Measurements from ENCODE around the gene PPP6C.

DNA sequence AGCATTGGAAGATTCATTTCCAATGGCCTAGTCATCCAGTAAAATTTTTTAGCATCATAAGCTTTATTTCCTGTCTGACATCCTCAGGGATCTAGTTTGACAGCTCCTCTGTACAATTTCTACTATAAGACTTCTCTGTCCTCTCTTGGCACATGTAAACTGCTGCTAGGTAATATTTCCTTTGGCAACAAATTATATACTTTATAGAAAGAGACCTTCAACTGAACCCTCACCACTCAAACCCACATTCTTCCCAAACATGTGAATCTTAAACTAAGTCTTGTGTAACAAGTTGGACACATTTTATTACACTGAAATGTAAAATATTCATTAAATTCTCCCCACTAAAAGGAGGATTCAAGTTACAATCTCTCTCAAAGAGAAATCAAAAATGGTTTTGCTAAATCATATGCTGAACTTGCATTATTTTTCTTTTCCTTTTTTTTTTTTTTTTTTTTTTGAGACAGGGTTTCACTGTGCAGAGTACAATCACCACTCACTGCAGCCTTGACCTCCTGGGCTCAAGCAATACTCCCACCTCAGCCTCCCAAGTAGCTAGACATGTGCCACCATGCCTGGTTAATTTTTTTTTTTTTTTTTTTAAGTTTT is 83.2 kb downstream of the PPP6C start:
- TF ChIP-seq EZH2 (IDR thresholded peaks at IDR 0.05; ENCODE audit: borderline replicate concordance, low read depth, low read length, severe bottlenecking) (no peak), POLR2A (IDR thresholded peaks at IDR 0.05; ENCODE audit: low read depth, low read length) (no peak), CTCF (IDR thresholded peaks at IDR 0.05; ENCODE audit: extremely low read depth in 1 of 2, insufficient read depth in 1 of 2, low read depth in 1 of 2, low read length in 2 of 2) (no peak), POLR2AphosphoS5 (IDR thresholded peaks at IDR 0.05; ENCODE audit: insufficient read depth, low read depth, low read length) (no peak), MYC (IDR thresholded peaks at IDR 0.05; ENCODE audit: low read depth, low read length) (no peak), JUN (IDR thresholded peaks at IDR 0.05; ENCODE audit: borderline replicate concordance, insufficient read depth, insufficient read length, low read depth) (no peak), FOS (IDR thresholded peaks at IDR 0.05; ENCODE audit: borderline replicate concordance, insufficient read depth, low read length) (no peak), MAX (IDR thresholded peaks at IDR 0.05; ENCODE audit: insufficient read depth, insufficient read length) (no peak), GATA2 (IDR thresholded peaks at IDR 0.05; ENCODE audit: insufficient read depth, insufficient read length, low read depth, low read length) (no peak)
